Activated CD8-positive, alpha-beta T cell treated with anti-CD3 and anti-CD28 coated beads for 36 hours (primary cell): ENCODE data around the gene PCSK5. TPM values are rescaled to one million over a fixed set of nuclear protein-coding genes. Genes with fewer than 3 reads are reported as not detected.

Experiments
- ATAC-seq: fragments of 200-7000 bp; cut with Tn5 transposase; one replicate; pipeline ENCODE4 v1.10.0; 2021; ENCODE audit warnings: mild to moderate bottlenecking, moderate library complexity
- CTCF ChIA-PET: fragments of 350-600 bp; sonication (Branson Sonifier 250); formaldehyde crosslinking; loops from one replicate; lab custom pipeline; 2021; ENCODE audit warnings: antibody characterized with exemption; lab: Charles Lee
- POLR2A ChIA-PET: fragments of 350-600 bp; sonication (Branson Sonifier 250); formaldehyde crosslinking; loops from one replicate; lab custom pipeline; 2021; ENCODE audit warnings: antibody characterized with exemption; lab: Charles Lee
- DNase-seq: peaks from one replicate; pipeline ENCODE4 v3.0.0-alpha.2; 2020
- H3K27ac Mint-ChIP-seq: one replicate; pipeline ENCODE4 v1.8.0; 2021; ENCODE audit warnings: mild to moderate bottlenecking, mixed read lengths
- H3K27me3 Mint-ChIP-seq: one replicate; pipeline ENCODE4 v1.8.0; 2021; ENCODE audit warnings: mixed read lengths
- H3K36me3 Mint-ChIP-seq: one replicate; pipeline ENCODE4 v1.8.0; 2021; ENCODE audit warnings: low read depth, mixed read lengths
- H3K4me1 Mint-ChIP-seq: one replicate; pipeline ENCODE4 v1.8.0; 2021; ENCODE audit warnings: low read depth, mixed read lengths
- H3K4me3 Mint-ChIP-seq: one replicate; pipeline ENCODE4 v1.8.0; 2021; ENCODE audit warnings: mild to moderate bottlenecking, moderate library complexity, mixed read lengths
- H3K9me3 Mint-ChIP-seq: one replicate; pipeline ENCODE4 v1.8.0; 2021; ENCODE audit warnings: mixed read lengths
- intact Hi-C: fragments of 100-400 bp; cut with micrococcal nuclease; formaldehyde crosslinking; loops from one replicate; pipeline ENCODE4 v1.10.0; 2022
- total RNA-seq, 2 experiments: library from RNA; stranded (reverse); gene quantifications; one replicate each; pipeline ENCODE4 v1.2.3, GENCODE V29; 2021
- TF ChIP-seq, protein P1 (sequence below): fragments of 200-600 bp; IDR thresholded peaks from one replicate; pipeline ENCODE4 v1.8.0; 2022; ENCODE audit warnings: antibody characterized with exemption, mild to moderate bottlenecking

The PCSK5 gene
- total RNA-seq, 2 experiments from 2014 or later = 4.7 to 5.2 TPM

- H3K9me3 Mint-ChIP-seq = no peaks in the 10 kb centered on the region
- CTCF ChIA-PET = interaction anchor here (0.7 kb wide), 1 partner anchor 26 kb away, joined by 3 read pairs; no protein-coding TSS in a partner anchor
- no peak overlapping the region for H3K27ac Mint-ChIP-seq
- TF ChIP-seq, protein P1, sequence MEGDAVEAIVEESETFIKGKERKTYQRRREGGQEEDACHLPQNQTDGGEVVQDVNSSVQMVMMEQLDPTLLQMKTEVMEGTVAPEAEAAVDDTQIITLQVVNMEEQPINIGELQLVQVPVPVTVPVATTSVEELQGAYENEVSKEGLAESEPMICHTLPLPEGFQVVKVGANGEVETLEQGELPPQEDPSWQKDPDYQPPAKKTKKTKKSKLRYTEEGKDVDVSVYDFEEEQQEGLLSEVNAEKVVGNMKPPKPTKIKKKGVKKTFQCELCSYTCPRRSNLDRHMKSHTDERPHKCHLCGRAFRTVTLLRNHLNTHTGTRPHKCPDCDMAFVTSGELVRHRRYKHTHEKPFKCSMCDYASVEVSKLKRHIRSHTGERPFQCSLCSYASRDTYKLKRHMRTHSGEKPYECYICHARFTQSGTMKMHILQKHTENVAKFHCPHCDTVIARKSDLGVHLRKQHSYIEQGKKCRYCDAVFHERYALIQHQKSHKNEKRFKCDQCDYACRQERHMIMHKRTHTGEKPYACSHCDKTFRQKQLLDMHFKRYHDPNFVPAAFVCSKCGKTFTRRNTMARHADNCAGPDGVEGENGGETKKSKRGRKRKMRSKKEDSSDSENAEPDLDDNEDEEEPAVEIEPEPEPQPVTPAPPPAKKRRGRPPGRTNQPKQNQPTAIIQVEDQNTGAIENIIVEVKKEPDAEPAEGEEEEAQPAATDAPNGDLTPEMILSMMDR = no peak
- H3K4me1 Mint-ChIP-seq = no peaks in the 10 kb centered on the region
- POLR2A ChIA-PET = no interaction called here
- ATAC-seq (no peak), DNase-seq (no peak)
- intact Hi-C loops = no loop called here
- no peak overlapping the region for H3K4me3 Mint-ChIP-seq
- no peaks in the 10 kb centered on the region for H3K27me3 Mint-ChIP-seq
- no peaks in the 10 kb centered on the region for H3K36me3 Mint-ChIP-seq
Observed at GRCh38 chr9:76271755-76272154, 381.3 kb downstream of the PCSK5 start.

DNA sequence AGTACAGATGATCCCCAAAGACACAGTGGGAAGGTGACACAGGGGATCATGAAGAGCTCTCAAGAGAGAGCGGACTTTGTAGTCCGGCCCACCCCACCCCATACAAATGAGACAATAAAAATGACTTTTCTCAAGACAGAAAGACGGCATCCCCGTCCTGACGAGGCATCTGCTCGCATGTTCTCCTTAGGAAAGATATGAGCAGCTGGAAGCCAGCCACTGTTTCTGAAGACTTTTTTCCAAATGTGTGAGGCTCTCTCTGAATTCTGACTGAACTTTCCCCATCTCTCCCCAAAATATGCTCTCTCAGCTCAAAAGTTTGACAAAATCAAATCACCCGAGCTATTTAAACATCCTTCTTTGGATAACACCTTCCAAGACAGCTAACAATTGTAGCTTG, 398.6 kb downstream of the PCSK5 start:
- TF ChIP-seq, protein P1 = no peak
- Mint-ChIP-seq H3K27me3 (peaks cover 2% of the 10 kb centered on the region), H3K27ac (no peak overlapping the region), H3K4me1 (no peaks in the 10 kb centered on the region), H3K36me3 (no peaks in the 10 kb centered on the region), H3K4me3 (no peak overlapping the region), H3K9me3 (no peaks in the 10 kb centered on the region)
- intact Hi-C loops = no loop called here
- DNase-seq (no peak), ATAC-seq (no peak)
- ChIA-PET POLR2A (no interaction called here), CTCF (interaction anchor here (0.7 to 4.6 kb wide), 2 partner anchors 12 to 62 kb away, joined by 3 to 24 read pairs; no protein-coding TSS in a partner anchor)

DNA sequence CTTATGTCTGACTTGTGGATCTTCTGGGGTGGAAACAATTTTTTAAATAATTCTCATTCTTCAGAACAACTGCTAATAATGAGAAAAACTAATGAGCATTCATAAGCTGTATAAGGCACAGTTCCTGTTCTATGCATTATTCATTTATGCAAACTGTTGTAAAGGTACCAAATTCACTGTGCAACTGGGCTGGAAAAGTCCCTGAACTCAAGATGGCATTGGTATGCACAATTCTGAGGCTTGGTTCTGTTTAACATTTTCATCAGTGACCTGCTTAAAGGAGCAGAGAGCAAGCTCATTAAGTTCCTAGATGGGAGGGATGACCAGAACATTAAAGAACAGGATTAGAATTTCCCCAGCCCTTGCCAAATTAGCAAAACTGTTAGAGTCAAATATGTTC, 399.2 kb downstream of the PCSK5 start:
- Mint-ChIP-seq H3K36me3 (no peaks in the 10 kb centered on the region), H3K27me3 (peaks cover 2% of the 10 kb centered on the region), H3K9me3 (no peaks in the 10 kb centered on the region), H3K4me1 (no peaks in the 10 kb centered on the region), H3K27ac (no peak overlapping the region), H3K4me3 (no peak overlapping the region)
- POLR2A ChIA-PET = interaction anchor here (0.6 kb wide), 1 partner anchor 525 kb away, joined by 4 read pairs; no protein-coding TSS in a partner anchor
- ATAC-seq = no peak
- TF ChIP-seq, protein P1 = no peak
- no peak for DNase-seq
- intact Hi-C loops = loop anchor here (10.0 kb wide), 1 partner anchor 425 kb away; no protein-coding TSS in a partner anchor
- CTCF ChIA-PET = interaction anchor here (1.4 to 4.6 kb wide), 3 partner anchors 11 to 30 kb away, joined by 3 to 24 read pairs (median 5); no protein-coding TSS in a partner anchor

DNA sequence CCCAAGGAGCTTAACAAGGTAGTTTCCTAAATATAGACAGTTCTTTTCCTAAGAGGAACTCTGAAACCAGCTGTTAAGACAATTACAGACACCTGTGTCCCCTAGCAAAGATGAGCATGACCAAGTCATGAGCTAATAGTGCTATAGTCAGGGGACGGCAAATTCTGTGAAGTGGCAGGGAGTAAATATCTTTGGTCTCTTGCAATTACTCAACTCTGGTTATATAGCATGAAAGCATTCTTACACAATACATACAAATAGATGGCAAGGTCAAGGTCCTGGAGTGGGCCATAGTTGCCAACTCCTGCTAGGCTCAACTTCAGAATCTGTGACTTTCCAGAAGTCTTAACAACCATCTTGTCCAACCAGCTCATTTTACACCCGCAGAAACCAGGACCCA, 400.1 kb downstream of the PCSK5 start:
- H3K9me3 Mint-ChIP-seq = no peaks in the 10 kb centered on the region
- TF ChIP-seq, protein P1 = no peak
- CTCF ChIA-PET = interaction anchor here (1.1 to 4.6 kb wide), 6 partner anchors 10 to 1089 kb away, joined by 3 to 24 read pairs (median 4); no protein-coding TSS in a partner anchor
- intact Hi-C loops = loop anchor here (10.0 kb wide), 1 partner anchor 426 kb away; no protein-coding TSS in a partner anchor
- no peak overlapping the region for H3K4me3 Mint-ChIP-seq
- ATAC-seq = no peak
- no peak for DNase-seq
- POLR2A ChIA-PET = no interaction called here
- no peaks in the 10 kb centered on the region for H3K36me3 Mint-ChIP-seq
- H3K4me1 Mint-ChIP-seq = no peaks in the 10 kb centered on the region
- no peak overlapping the region for H3K27ac Mint-ChIP-seq
- H3K27me3 Mint-ChIP-seq = no peaks in the 10 kb centered on the region

- no peaks in the 10 kb centered on the region for H3K36me3 Mint-ChIP-seq
- no peak overlapping the region for H3K27ac Mint-ChIP-seq
- no peak for DNase-seq
- ChIA-PET POLR2A (no interaction called here), CTCF (interaction anchor here (1.1 to 4.6 kb wide), 2 partner anchors 8 to 422 kb away, joined by 3 to 24 read pairs; no protein-coding TSS in a partner anchor)
- H3K9me3 Mint-ChIP-seq = no peaks in the 10 kb centered on the region
- peaks cover under 1% of the 10 kb centered on the region for H3K4me1 Mint-ChIP-seq
- H3K4me3 Mint-ChIP-seq = no peak overlapping the region
- intact Hi-C loops = loop anchor here (10.0 kb wide), 1 partner anchor 427 kb away; no protein-coding TSS in a partner anchor
- TF ChIP-seq, protein P1 = no peak
- ATAC-seq = no peak
- H3K27me3 Mint-ChIP-seq = no peaks in the 10 kb centered on the region
Observed at GRCh38 chr9:76292246-76292645, 401.8 kb downstream of the PCSK5 start.
